A549 (cell line): ENCODE measurements around the gene TSC22D1. TPM values are rescaled to one million over a fixed set of nuclear protein-coding genes. Genes with fewer than 3 reads are reported as not detected.

ENCODE experiments used
- ATAC-seq, 2 experiments: fragments of 200-7000 bp in 1 of 2; fragments of >200 bp in 1 of 2; cut with Nextera tagmentation in 1 of 2; cut with Tn5 transposase in 1 of 2; 3 replicates each; pipeline versions ENCODE4 v1.8.0 to v1.9.1; 2018 to 2020; ENCODE audit warnings: mild to moderate bottlenecking in 1 of 2, moderate library complexity in 1 of 2
- CTCF ChIA-PET: fragments of 300-600 bp; sonication (Branson Sonifier 250); formaldehyde crosslinking; extraction: SDS; loops from one replicate; lab custom pipeline; 2021; ENCODE audit warnings: antibody characterized with exemption, inconsistent platforms; lab: Yijun Ruan, JAX
- POLR2A ChIA-PET: fragments of 350-600 bp; formaldehyde crosslinking; extraction: SDS; loops from one replicate; lab custom pipeline; 2021; ENCODE audit warnings: antibody characterized with exemption, inconsistent platforms; lab: Yijun Ruan, JAX
- DNase-seq, 2 experiments: peaks; one replicate each; pipeline versions ENCODE4 v3.0.0 to v3.0.0-alpha.2; 2011 to 2016; ENCODE audit warnings: low read depth in 1 of 2, low spot score in 1 of 2
- FAIRE-seq: peaks from 2 replicates; lab custom pipeline; 2011; peaks lifted over from hg19 to GRCh38; lab: Jason Lieb, UNC
- H3K27ac ChIP-seq, 2 experiments: fragments of >200 bp; sonication (Bioruptor Twin); formaldehyde crosslinking; 3 replicates each; pipeline ENCODE4 v1.5.1; 2016 to 2017
- H3K4me1 ChIP-seq: fragments of >200 bp; sonication (Bioruptor Twin); formaldehyde crosslinking; 3 replicates; pipeline ENCODE4 v1.6.1; 2016
- H3K4me2 ChIP-seq: fragments of >200 bp; sonication (Bioruptor Twin); formaldehyde crosslinking; 3 replicates; pipeline ENCODE4 v1.6.1; 2016
- H3K4me3 ChIP-seq: fragments of >200 bp; sonication (Bioruptor Twin); formaldehyde crosslinking; 3 replicates; pipeline ENCODE4 v1.5.1; 2016
- H3K9me3 ChIP-seq: fragments of >200 bp; sonication (Bioruptor Twin); formaldehyde crosslinking; 3 replicates; pipeline ENCODE4 v1.6.1; 2016
- ATOH8 ChIP-seq: fragments of 250-450 bp; sonication (Bioruptor Pico); IDR thresholded peaks from 2 replicates; pipeline ENCODE4 v1.5.0; 2020; ENCODE audit warnings: low read depth, mild to moderate bottlenecking, moderate library complexity
- BHLHE40 ChIP-seq: IDR thresholded peaks from 2 replicates; pipeline ENCODE4 v1.6.1; 2012; ENCODE audit warnings: low read depth, low read length, inconsistent platforms
- CHD4 ChIP-seq: fragments of 200-600 bp; sonication (generic); IDR thresholded peaks from 2 replicates; pipeline ENCODE4 v1.6.1; 2016; ENCODE audit warnings: antibody characterized with exemption, mild to moderate bottlenecking, borderline replicate concordance
- EP300 ChIP-seq, 2 experiments: fragments of >200 bp; sonication (Bioruptor Twin); formaldehyde crosslinking; IDR thresholded peaks; 2 replicates in 1 of 2; 3 replicates in 1 of 2; pipeline ENCODE4 v1.6.1; 2016 to 2017
- ESRRA ChIP-seq: fragments of 150-350 bp; IDR thresholded peaks from 2 replicates; pipeline ENCODE4 v1.6.1; 2014; ENCODE audit warnings: mild to moderate bottlenecking, low read length, borderline replicate concordance
- GATA3 ChIP-seq: IDR thresholded peaks from 2 replicates; pipeline ENCODE4 v1.6.1; 2012; ENCODE audit warnings: borderline replicate concordance
- JUNB ChIP-seq: fragments of >200 bp; sonication (Bioruptor Twin); formaldehyde crosslinking; IDR thresholded peaks from 2 replicates; pipeline ENCODE4 v1.6.1; 2016
- KDM1A ChIP-seq: fragments of 200-600 bp; sonication (generic); IDR thresholded peaks from 2 replicates; pipeline ENCODE4 v1.6.1; 2016; ENCODE audit warnings: low read depth, mild to moderate bottlenecking
- MAFK ChIP-seq: fragments of 450-650 bp; IDR thresholded peaks from 2 replicates; pipeline ENCODE4 v1.6.1; 2014; ENCODE audit not compliant: partially characterized antibody
- NPAS2 ChIP-seq: fragments of 250-450 bp; sonication (Bioruptor Pico); IDR thresholded peaks from 2 replicates; pipeline ENCODE4 v1.8.0; 2022; ENCODE audit warnings: mild to moderate bottlenecking, moderate library complexity, borderline replicate concordance
- PBX3 ChIP-seq: IDR thresholded peaks from 2 replicates; pipeline ENCODE4 v1.6.1; 2012
- POLR2A ChIP-seq: IDR thresholded peaks from 2 replicates; pipeline ENCODE4 v1.6.1; 2012; ENCODE audit warnings: mild to moderate bottlenecking, low read length
- RAD21 ChIP-seq, 2 experiments: fragments of >200 bp in 1 of 2; sonication (Bioruptor Twin) in 1 of 2; formaldehyde crosslinking in 1 of 2; IDR thresholded peaks in 1 of 2; conservative IDR thresholded peaks in 1 of 2; 2 replicates in 1 of 2; 3 replicates in 1 of 2; pipeline ENCODE4 v1.6.1; 2012 to 2018; ENCODE audit warnings: inconsistent platforms in 1 of 2
- SREBF2 ChIP-seq: fragments of 450-650 bp; IDR thresholded peaks from 2 replicates; pipeline ENCODE4 v1.6.1; 2014; ENCODE audit warnings: mild to moderate bottlenecking, moderate library complexity
- TP53 ChIP-seq: fragments of 250-450 bp; sonication (Bioruptor Pico); IDR thresholded peaks from 2 replicates; pipeline ENCODE4 v1.5.0; 2021; ENCODE audit warnings: mild to moderate bottlenecking, moderate library complexity
- ZFP36 ChIP-seq: fragments of 450-650 bp; IDR thresholded peaks from 2 replicates; pipeline ENCODE4 v1.6.1; 2014; ENCODE audit warnings: borderline replicate concordance; ENCODE audit not compliant: partially characterized antibody
- ZSCAN20 ChIP-seq: fragments of 250-450 bp; sonication (Bioruptor Pico); IDR thresholded peaks from 2 replicates; pipeline ENCODE4 v1.8.0; 2022; ENCODE audit warnings: mild to moderate bottlenecking, moderate library complexity
- WGBS: methylation state at CpG from one replicate; pipeline ENCODE4 v1.1.6; 2017; ENCODE audit errors: missing lambda C conversion rate; 5-methylcytosine and 5-hydroxymethylcytosine counted together
- polyA plus RNA-seq, 4 experiments: library from polyadenylated mRNA; depleted of rRNA in 3 of 4; stranded (reverse); fragments of >200 nt; fragmentation: RNase III in 1 of 4; extraction: RNeasy Plus Mini Kit Qiagen cat#74134 plus additional on column Dnase treatment in 1 of 4; gene quantifications; 2 replicates in 3 of 4; 3 replicates in 1 of 4; pipeline ENCODE4 v1.2.3, GENCODE V29; 2011 to 2017
- TF ChIP-seq, protein P1 (sequence below): fragments of 150-350 bp; IDR thresholded peaks from 2 replicates; pipeline ENCODE4 v1.6.1; 2014; ENCODE audit warnings: low read depth, mild to moderate bottlenecking, low read length
- TF ChIP-seq, protein P2 (sequence below): fragments of 200-600 bp; sonication (generic); IDR thresholded peaks from 2 replicates; pipeline ENCODE4 v1.6.1; 2016; ENCODE audit warnings: antibody characterized with exemption, mild to moderate bottlenecking, moderate library complexity
- TF ChIP-seq, protein P3 (sequence below): fragments of 450-650 bp; IDR thresholded peaks from 2 replicates; pipeline ENCODE4 v1.6.1; 2014; ENCODE audit warnings: antibody characterized with exemption

The TSC22D1 gene
- polyA plus RNA-seq, 2 of the 4 experiments (the other 2 are of a cell fraction) = 66.8 to 196 TPM

DNA sequence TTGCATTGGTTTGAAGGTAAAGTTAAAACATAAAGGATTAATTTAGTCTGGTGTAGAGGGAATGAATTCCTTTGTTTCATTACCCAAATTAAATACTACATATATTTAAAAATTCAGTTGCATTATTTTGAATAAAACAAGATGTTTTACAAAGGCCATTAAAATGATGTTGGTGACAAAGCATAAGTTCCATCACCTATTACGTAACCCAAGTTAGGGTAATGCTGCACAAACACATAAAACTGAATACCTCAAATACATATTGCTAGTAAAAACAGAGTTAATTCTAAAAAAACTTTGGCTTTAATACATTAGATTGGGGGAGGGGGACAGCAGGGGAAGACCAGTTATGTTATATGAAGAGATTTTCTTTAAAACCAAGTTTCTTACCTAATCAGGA, 122.2 kb downstream of the TSC22D1 start:
- Histone ChIP-seq H3K4me3 (no peak overlapping the region), H3K4me2 (no peak overlapping the region), H3K4me1 (0 out of 3 replicates have a peak, but pooled peaks cover 9% of the 10 kb centered on the region), H3K9me3 (no peaks in the 10 kb centered on the region), H3K27ac (no peak overlapping the region)
- ATAC-seq = no peak
- ChIA-PET POLR2A (no interaction called here), CTCF (no interaction called here)
- DNase-seq = no peak
- TF ChIP-seq EP300 (IDR thresholded peaks at IDR 0.05) (no peak), MAFK (no peak), RAD21 (conservative IDR thresholded peaks at IDR 0.05 in 1 of 2, IDR thresholded peaks at IDR 0.05 in 1 of 2) (no peak), POLR2A (no peak), NPAS2 (CRISPR knock-in tag) (no peak)
- TF ChIP-seq, protein P1, sequence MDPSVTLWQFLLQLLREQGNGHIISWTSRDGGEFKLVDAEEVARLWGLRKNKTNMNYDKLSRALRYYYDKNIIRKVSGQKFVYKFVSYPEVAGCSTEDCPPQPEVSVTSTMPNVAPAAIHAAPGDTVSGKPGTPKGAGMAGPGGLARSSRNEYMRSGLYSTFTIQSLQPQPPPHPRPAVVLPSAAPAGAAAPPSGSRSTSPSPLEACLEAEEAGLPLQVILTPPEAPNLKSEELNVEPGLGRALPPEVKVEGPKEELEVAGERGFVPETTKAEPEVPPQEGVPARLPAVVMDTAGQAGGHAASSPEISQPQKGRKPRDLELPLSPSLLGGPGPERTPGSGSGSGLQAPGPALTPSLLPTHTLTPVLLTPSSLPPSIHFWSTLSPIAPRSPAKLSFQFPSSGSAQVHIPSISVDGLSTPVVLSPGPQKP = no peak
- FAIRE-seq = no peak
- 91% methylated on average over 1 of the region's 1 CpG for WGBS

- FAIRE-seq (no peak), ATAC-seq (no peak)
- H3K4me3 ChIP-seq = no peak overlapping the region
- 89% methylated on average over 3 of the region's 3 CpGs for WGBS
- H3K9me3 ChIP-seq = no peaks in the 10 kb centered on the region
- peaks cover 13% of the 10 kb centered on the region; the same call in 1 of the 3 replicates for H3K4me1 ChIP-seq
- H3K4me2 ChIP-seq = no peak overlapping the region
- POLR2A ChIA-PET = no interaction called here
- TF ChIP-seq GATA3 (no peak), JUNB (no peak), BHLHE40 (no peak), KDM1A (no peak), ESRRA (no peak), ZSCAN20 (no peak), TP53 (no peak)
- TF ChIP-seq, protein P2, sequence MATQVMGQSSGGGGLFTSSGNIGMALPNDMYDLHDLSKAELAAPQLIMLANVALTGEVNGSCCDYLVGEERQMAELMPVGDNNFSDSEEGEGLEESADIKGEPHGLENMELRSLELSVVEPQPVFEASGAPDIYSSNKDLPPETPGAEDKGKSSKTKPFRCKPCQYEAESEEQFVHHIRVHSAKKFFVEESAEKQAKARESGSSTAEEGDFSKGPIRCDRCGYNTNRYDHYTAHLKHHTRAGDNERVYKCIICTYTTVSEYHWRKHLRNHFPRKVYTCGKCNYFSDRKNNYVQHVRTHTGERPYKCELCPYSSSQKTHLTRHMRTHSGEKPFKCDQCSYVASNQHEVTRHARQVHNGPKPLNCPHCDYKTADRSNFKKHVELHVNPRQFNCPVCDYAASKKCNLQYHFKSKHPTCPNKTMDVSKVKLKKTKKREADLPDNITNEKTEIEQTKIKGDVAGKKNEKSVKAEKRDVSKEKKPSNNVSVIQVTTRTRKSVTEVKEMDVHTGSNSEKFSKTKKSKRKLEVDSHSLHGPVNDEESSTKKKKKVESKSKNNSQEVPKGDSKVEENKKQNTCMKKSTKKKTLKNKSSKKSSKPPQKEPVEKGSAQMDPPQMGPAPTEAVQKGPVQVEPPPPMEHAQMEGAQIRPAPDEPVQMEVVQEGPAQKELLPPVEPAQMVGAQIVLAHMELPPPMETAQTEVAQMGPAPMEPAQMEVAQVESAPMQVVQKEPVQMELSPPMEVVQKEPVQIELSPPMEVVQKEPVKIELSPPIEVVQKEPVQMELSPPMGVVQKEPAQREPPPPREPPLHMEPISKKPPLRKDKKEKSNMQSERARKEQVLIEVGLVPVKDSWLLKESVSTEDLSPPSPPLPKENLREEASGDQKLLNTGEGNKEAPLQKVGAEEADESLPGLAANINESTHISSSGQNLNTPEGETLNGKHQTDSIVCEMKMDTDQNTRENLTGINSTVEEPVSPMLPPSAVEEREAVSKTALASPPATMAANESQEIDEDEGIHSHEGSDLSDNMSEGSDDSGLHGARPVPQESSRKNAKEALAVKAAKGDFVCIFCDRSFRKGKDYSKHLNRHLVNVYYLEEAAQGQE = no peak
- TF ChIP-seq, all 56 proteins: peak for 0
- CTCF ChIA-PET = interaction anchor here (1.7 kb wide), 1 partner anchor 545 kb away, joined by 4 read pairs; no protein-coding TSS in a partner anchor
- H3K27ac ChIP-seq = no peak overlapping the region
- no peak for DNase-seq
Observed at GRCh38 chr13:44453069-44453468, 123.1 kb downstream of the TSC22D1 start.

- CTCF ChIA-PET = interaction anchor here (1.7 kb wide), 1 partner anchor 544 kb away, joined by 4 read pairs; no protein-coding TSS in a partner anchor
- H3K4me3 ChIP-seq = no peak overlapping the region
- H3K4me2 ChIP-seq = no peak overlapping the region
- H3K27ac ChIP-seq = no peak overlapping the region
- FAIRE-seq = no peak
- no peaks in the 10 kb centered on the region for H3K9me3 ChIP-seq
- POLR2A ChIA-PET = no interaction called here
- ATAC-seq = no peak
- 82% methylated on average over 5 of the region's 7 CpGs for WGBS
- peaks cover 13% of the 10 kb centered on the region; the same call in 1 of the 3 replicates for H3K4me1 ChIP-seq
- DNase-seq = no peak
- no peak for TF ChIP-seq PBX3
- TF ChIP-seq, protein P2 = no peak
- no peak for TF ChIP-seq ATOH8
- TF ChIP-seq, protein P3, sequence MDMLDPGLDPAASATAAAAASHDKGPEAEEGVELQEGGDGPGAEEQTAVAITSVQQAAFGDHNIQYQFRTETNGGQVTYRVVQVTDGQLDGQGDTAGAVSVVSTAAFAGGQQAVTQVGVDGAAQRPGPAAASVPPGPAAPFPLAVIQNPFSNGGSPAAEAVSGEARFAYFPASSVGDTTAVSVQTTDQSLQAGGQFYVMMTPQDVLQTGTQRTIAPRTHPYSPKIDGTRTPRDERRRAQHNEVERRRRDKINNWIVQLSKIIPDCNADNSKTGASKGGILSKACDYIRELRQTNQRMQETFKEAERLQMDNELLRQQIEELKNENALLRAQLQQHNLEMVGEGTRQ = no peak
- TF ChIP-seq NPAS2 (CRISPR knock-in tag) = no peak
- TF ChIP-seq ZFP36 = no peak
- TF ChIP-seq, protein P1 = no peak
- no peak for TF ChIP-seq TP53
- no peak for TF ChIP-seq CHD4
- no peak for TF ChIP-seq GATA3
- no peak for TF ChIP-seq SREBF2
Observed at GRCh38 chr13:44452418-44452817, 123.7 kb downstream of the TSC22D1 start.
